Posterior vena cava (tissue), 2 donors: ENCODE results near the gene SLC5A5. TPM values are rescaled to one million over a fixed set of nuclear protein-coding genes. Genes with fewer than 3 reads are reported as not detected.

Experiments
- DNase-seq: peaks from one replicate; pipeline ENCODE4 v3.0.0-alpha.2; 2020; ENCODE audit warnings: low spot score
- intact Hi-C, 2 donors: fragments of 100-400 bp; cut with DNase I; formaldehyde crosslinking; loops; one replicate each; pipeline versions ENCODE4 v1.14.1 to v1.14.2; 2022 to 2023
- long read RNA-seq, 2 donors: library from polyadenylated mRNA; unstranded; transcript quantifications; one replicate each; pipeline ENCODE4 v2.0.0, GENCODE V29; 2020 to 2021
- total RNA-seq, 2 donors: library from RNA; stranded (reverse); fragmentation: NEBNext Ultra II Directional; extraction: Animal tissue kit (Norgen Biotek cat#: 25700); gene quantifications; one replicate each; pipeline ENCODE4 v1.2.1, GENCODE V29; 2021
- donor health status: DM: yes; HTN: yes; CAD: no.
- donor health status: DM: yes; HTN: yes; CAD: no.

SLC5A5 gene
- total RNA-seq, result not detected
- long read RNA-seq, donor 1, result 0 reads
- long read RNA-seq, donor 2, result 0 reads

GRCh38 chr19:17871878-17872250, at the start of gene SLC5A5:
Gene SLC5A5 (plus strand): TSS chr19:17871945. CDS start chr19:17872320, 375 bp downstream.
- intact Hi-C loops, result no loop called here
- DNase-seq, result no peak

DNA sequence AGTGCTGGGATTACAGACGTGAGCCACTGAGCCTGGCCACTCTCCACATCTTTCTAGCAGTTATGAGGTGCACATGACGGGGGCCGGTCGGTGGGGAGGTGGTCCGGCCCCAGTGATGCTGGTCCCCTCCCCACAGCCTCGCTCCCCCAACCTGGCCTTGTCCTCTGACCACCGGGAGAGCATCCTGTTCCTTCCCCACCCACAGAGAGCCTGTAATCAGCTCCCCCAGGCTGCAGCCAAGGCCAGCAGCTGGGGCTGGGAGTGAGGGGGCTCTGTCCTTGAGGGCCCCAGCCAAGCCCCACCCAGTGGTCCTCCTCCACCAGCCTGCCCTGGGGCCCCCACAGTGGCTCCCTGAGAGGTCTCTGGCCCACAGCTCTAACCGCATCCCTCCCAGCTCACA, 47.4 kb upstream of the SLC5A5 start:
- DNase-seq, result no peak
- intact Hi-C loops, result no loop called here

DNA sequence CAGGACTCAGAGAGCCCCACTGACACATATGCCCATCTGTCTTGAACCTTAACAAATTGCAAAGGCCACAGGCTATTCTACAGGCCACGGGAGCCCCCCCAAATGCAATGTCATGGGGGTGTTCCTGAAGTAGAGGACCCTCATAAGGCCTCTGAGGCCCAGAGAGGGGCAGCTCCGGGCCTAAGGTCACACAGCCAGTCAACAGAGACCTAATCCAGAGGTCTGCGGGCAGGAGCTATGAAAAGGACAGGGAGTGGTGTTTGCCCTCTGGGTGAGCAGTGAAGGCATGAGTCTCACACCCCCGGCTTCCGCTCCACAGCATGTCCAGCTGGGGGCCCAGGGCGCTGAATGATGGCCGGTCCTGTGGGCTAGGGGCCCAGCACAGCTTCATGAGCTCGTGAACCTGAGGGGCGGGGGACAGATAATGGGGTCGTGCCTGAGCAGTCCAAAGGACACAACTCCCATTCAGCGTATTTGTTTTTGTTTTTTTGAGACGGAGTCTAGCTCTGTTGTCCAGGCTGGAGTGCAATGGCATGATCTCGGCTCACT, 45.2 kb upstream of the SLC5A5 start:
- DNase-seq, result no peak
- intact Hi-C loops, result no loop called here

- intact Hi-C loops, result no loop called here
Measured at GRCh38 chr19:17829855-17830566, 41.7 kb upstream of the SLC5A5 start.

GRCh38 chr19:17830567-17831418, 41.0 kb upstream of the SLC5A5 start:
- intact Hi-C loops, result no loop called here
- DNase-seq, result peak; percentile 87

More at GRCh38 chr19:17829855-17830566, 41.7 kb upstream of the SLC5A5 start:
- no peak for DNase-seq

DNA sequence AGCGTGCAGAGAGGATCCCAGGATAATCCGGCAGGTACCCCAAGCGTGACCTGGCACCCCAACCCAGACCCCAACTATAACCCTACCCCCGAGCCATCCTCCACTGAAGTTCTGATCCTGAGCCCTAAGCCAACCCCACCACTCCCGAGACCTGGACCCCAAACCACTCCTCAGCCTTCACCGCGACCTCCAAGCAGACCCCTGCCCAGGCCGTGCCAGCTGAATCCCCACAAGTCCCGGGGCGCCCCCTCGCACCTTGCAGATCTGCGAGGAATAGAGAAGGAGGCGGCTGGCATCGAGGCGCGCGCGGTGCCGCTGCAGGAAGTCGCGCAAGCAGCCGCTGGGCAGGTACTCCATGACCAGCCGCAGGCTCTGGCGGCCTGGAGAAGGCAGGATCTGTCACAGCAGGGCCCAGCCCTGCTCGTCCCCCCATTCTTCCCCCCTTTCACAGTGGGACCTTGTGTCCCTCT, 40.3 kb upstream of the SLC5A5 start:
- intact Hi-C loops, result no loop called here
- no peak for DNase-seq

DNA sequence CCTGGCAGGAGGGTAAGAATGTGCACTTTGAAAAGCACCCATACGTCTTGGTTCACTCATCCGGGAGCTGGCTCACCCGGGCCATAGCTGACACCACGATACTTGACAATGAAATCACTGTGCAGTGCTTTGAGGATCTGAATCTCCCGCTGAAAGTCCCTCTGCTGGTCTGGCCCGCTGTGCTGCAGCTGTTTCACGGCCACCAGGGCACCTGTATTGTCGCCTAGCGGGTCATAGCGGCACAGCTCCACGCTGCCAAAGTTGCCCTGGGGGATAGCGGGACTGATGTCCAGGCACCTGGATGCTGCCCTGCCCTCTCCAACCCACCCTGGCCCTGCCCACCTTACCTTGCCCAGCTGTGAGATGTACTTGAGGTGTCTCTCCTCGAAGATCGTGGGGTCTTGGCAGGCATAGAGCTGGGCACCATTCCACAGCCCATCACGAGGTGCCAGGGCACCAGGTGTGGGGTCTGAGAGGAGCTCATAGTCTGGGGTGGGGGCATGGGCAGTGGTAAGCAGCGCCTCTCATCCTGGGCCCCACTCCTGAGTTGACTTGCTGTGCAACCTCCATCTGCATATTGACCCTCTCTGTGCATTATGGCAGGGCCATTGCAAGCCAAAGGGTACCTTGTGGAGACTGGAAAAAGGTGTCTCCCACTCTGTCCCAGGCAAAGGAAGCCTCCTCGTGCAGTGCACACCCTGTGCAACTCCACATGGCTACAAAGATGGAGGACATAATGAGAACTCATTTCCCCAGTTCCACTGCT, 39.1 kb upstream of the SLC5A5 start:
- DNase-seq, result no peak
- intact Hi-C loops, result no loop called here

- intact Hi-C loops, result no loop called here
- DNase-seq, result no peak
Measured at GRCh38 chr19:17834350-17835181, 37.2 kb upstream of the SLC5A5 start.

DNA sequence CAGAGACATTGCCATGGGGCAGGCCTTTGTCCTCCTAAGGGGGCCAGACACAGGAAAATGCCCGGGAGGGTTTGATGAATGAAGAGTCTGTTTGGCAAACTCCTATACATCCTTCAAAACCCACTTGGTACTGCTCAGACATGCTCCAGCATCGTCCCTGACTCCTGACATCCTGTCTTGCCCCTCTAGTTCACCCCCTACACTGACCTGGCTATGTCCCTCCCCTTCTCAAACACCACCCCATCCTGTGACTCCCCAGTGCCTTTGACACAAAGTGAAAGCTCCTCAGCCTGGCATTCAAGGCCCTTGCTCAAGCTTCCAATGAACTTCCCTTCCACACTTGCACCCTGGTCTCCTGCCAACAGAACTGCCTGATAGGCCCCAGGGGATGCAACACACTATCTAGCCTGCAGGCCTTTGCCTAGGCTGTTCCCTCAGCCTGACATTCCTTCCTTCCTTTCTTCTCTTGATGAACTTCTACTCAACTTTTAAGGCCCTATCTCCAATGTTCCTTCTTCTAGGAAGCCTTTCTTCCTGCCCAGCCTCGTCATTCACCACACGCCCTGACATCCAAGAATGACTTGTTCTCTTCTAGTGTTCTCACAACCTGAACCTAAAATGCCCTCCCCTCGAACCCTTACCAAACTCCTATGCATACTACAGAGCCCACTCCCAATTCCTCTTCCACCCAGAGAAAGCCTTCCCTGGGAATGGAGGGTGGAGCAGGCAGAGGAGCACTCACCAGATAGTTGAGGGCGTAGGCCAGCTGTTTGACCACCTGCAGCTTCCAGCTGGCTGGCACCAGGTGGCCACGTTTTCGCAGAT, 36.4 kb upstream of the SLC5A5 start:
- intact Hi-C loops, result no loop called here
- DNase-seq, result no peak

GRCh38 chr19:17836530-17836929, 35.2 kb upstream of the SLC5A5 start:
- DNase-seq, result no peak
- intact Hi-C loops, result no loop called here

- DNase-seq, result no peak
- intact Hi-C loops, result no loop called here
Measured at GRCh38 chr19:17837972-17838371, 33.8 kb upstream of the SLC5A5 start.

GRCh38 chr19:17840019-17840418, 31.7 kb upstream of the SLC5A5 start:
- intact Hi-C loops, result no loop called here
- DNase-seq, result no peak

GRCh38 chr19:17841371-17841809, 30.4 kb upstream of the SLC5A5 start:
- intact Hi-C loops, result no loop called here
- DNase-seq, result no peak

GRCh38 chr19:17841810-17842662, 29.7 kb upstream of the SLC5A5 start:
- intact Hi-C loops, result no loop called here
- DNase-seq, result peak; percentile 91

DNA sequence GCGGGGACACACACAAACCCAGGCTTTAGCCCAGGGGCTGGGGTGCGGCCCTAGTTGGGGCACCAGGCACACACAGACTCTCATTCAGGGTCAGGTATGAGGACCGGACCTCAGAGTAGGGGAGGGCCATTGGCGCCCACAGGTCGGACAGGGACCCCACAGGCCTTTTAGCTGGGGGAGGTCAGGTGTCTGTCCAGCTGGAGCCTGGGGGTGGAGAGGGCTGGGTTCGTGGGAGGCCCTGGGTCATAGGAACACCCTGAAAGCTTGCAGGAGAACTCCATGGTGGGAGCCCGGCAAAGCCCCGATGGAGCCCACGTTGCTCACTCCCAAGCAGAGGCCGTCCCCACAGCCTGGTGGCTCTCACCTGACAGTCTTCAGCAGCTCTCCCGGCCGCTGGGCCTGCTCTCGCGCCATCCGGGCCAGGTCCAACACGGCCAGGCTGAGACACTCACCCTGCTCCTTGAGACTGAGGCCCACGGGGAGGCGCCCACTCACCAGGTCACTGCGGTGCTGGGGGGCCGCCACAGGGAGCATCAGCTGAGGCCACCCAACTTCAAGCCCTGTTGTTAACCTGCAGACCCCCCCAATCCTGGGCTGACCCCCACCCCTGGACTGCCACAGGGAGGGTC, 29.0 kb upstream of the SLC5A5 start:
- no peak for DNase-seq
- intact Hi-C loops, result no loop called here

- intact Hi-C loops, result no loop called here
- DNase-seq, result no peak
Measured at GRCh38 chr19:17843292-17843827, 28.4 kb upstream of the SLC5A5 start.
